GM12891 (cell line): ENCODE results near the gene CNTN4.

Source experiments
- DNase-seq: peaks from one replicate; pipeline ENCODE4 v3.0.0; 2011; ENCODE audit warnings: low spot score; ENCODE audit not compliant: insufficient read length
- FAIRE-seq: peaks from 2 replicates; lab custom pipeline; 2011; peaks lifted over from hg19 to GRCh38; lab: Jason Lieb, UNC
- PAX5 ChIP-seq: IDR thresholded peaks from 2 replicates; pipeline ENCODE4 v1.6.1; 2011; ENCODE audit warnings: low read length, moderate library complexity, mild to moderate bottlenecking; ENCODE audit not compliant: insufficient read depth, severe bottlenecking
- POLR2A ChIP-seq: IDR thresholded peaks from 2 replicates; pipeline ENCODE4 v1.6.1; 2011; ENCODE audit warnings: low read depth, low read length, control low read depth
- POLR2AphosphoS5 ChIP-seq: IDR thresholded peaks from 2 replicates; pipeline ENCODE4 v1.6.1; 2011; ENCODE audit warnings: low read depth, low read length, control low read depth
- POU2F2 ChIP-seq: IDR thresholded peaks from 2 replicates; pipeline ENCODE4 v1.6.1; 2011; ENCODE audit warnings: low read depth, mild to moderate bottlenecking, control low read depth, low read length, moderate library complexity
- SPI1 ChIP-seq: IDR thresholded peaks from 2 replicates; pipeline ENCODE4 v1.6.1; 2011; ENCODE audit warnings: low read depth, low read length, control low read depth
- TAF1 ChIP-seq: IDR thresholded peaks from 2 replicates; pipeline ENCODE4 v1.6.1; 2011; ENCODE audit warnings: low read depth, low read length, control low read depth

Gene CNTN4

GRCh38 chr3:3081381-3082233 lies 982.9 kb downstream of the CNTN4 start:
- FAIRE-seq (peak; percentile 81), DNase-seq (no peak)
- TF ChIP-seq SPI1 = no peak
- no peak for TF ChIP-seq POLR2A
- TF ChIP-seq TAF1 = no peak
- TF ChIP-seq PAX5 = no peak
- TF ChIP-seq POLR2AphosphoS5 = no peak
- no peak for TF ChIP-seq POU2F2

- TF ChIP-seq POU2F2 (0 out of 2 replicates have a peak, but pooled peaks have one; percentile 33), TAF1 (no peak), SPI1 (peak; percentile 78)
- no peak for DNase-seq
- FAIRE-seq = peak; percentile 35
Measured at GRCh38 chr3:3082234-3082924, 983.7 kb downstream of the CNTN4 start.

- TF ChIP-seq POLR2A = no peak
- TF ChIP-seq SPI1 = no peak
- TF ChIP-seq POU2F2 = no peak
- TF ChIP-seq PAX5 = no peak
- TF ChIP-seq TAF1 = no peak
- no peak for TF ChIP-seq POLR2AphosphoS5
- FAIRE-seq (no peak), DNase-seq (no peak)
Measured at GRCh38 chr3:3084890-3085289, 986.2 kb downstream of the CNTN4 start.

- DNase-seq (no peak), FAIRE-seq (no peak)
- TF ChIP-seq POLR2A = no peak
- no peak for TF ChIP-seq PAX5
- TF ChIP-seq POU2F2 = no peak
- no peak for TF ChIP-seq TAF1
- TF ChIP-seq POLR2AphosphoS5 = no peak
- TF ChIP-seq SPI1 = no peak
Measured at GRCh38 chr3:3085782-3086181, 987.1 kb downstream of the CNTN4 start.

GRCh38 chr3:3086239-3086638 lies 987.6 kb downstream of the CNTN4 start:
- FAIRE-seq = no peak
- no peak for DNase-seq
- no peak for TF ChIP-seq POU2F2

- DNase-seq = no peak
Measured at GRCh38 chr3:3087279-3087678, 988.6 kb downstream of the CNTN4 start.

GRCh38 chr3:3087716-3088465 lies 989.2 kb downstream of the CNTN4 start:
- no peak for TF ChIP-seq POLR2AphosphoS5
- TF ChIP-seq PAX5 = no peak
- TF ChIP-seq SPI1 = no peak
- TF ChIP-seq POLR2A = no peak
- no peak for TF ChIP-seq TAF1
- no peak for TF ChIP-seq POU2F2
- DNase-seq = no peak
- FAIRE-seq = peak; percentile 87

More at GRCh38 chr3:3087279-3087678, 988.6 kb downstream of the CNTN4 start:
- no peak for FAIRE-seq
- TF ChIP-seq POLR2A (no peak), TAF1 (no peak), SPI1 (no peak), PAX5 (no peak), POLR2AphosphoS5 (no peak)

GRCh38 chr3:3089017-3089416 lies 990.4 kb downstream of the CNTN4 start:
- DNase-seq = peak; percentile 32
- FAIRE-seq = peak; percentile 98

GRCh38 chr3:3097958-3098357 lies 999.3 kb downstream of the CNTN4 start:
- TF ChIP-seq PAX5 = no peak
- no peak for TF ChIP-seq SPI1
- TF ChIP-seq POU2F2 = no peak
- TF ChIP-seq TAF1 = no peak
- TF ChIP-seq POLR2A = no peak
- no peak for TF ChIP-seq POLR2AphosphoS5
- DNase-seq (no peak), FAIRE-seq (no peak)

More at GRCh38 chr3:3089017-3089416, 990.4 kb downstream of the CNTN4 start:
- no peak for TF ChIP-seq TAF1
- peak; percentile 100 for TF ChIP-seq SPI1
- TF ChIP-seq POU2F2 = peak; percentile 25; the same call in 1 of the 2 replicates
- no peak for TF ChIP-seq POLR2A
- no peak for TF ChIP-seq PAX5
- TF ChIP-seq POLR2AphosphoS5 = no peak
